Left kidney (tissue), 2 donors: ENCODE results near the gene CLCA1. TPM values are rescaled to one million over a fixed set of nuclear protein-coding genes. Genes with fewer than 3 reads are reported as not detected.

Experiments used
- DNase-seq: peaks from one replicate; pipeline ENCODE4 v3.0.0-alpha.2; 2013
- polyA plus RNA-seq: library from polyadenylated mRNA; unstranded; fragments of 120-200 nt; gene quantifications from one replicate; pipeline ENCODE4 v1.2.1, GENCODE V29; 2013; ENCODE audit not compliant: insufficient read length

The CLCA1 gene
- polyA plus RNA-seq, 1 donor, result not detected

GRCh38 chr1:86503406-86504136 lies 34.8 kb downstream of the CLCA1 start:
- DNase-seq, result no peak

GRCh38 chr1:86504137-86504479 lies 35.4 kb downstream of the CLCA1 start:
- no peak for DNase-seq

GRCh38 chr1:86504895-86505563 lies 36.3 kb downstream of the CLCA1 start:
- no peak for DNase-seq

- no peak for DNase-seq
Observed at GRCh38 chr1:86505564-86505902, 36.8 kb downstream of the CLCA1 start.

- DNase-seq, result no peak
Observed at GRCh38 chr1:86507935-86508582, 39.3 kb downstream of the CLCA1 start.

GRCh38 chr1:86508583-86508969 lies 39.8 kb downstream of the CLCA1 start:
- no peak for DNase-seq

GRCh38 chr1:86515597-86515996 lies 46.9 kb downstream of the CLCA1 start:
- DNase-seq, result no peak

GRCh38 chr1:86516335-86516734 lies 47.6 kb downstream of the CLCA1 start:
- DNase-seq, result no peak

- DNase-seq, result no peak
Observed at GRCh38 chr1:86517336-86517735, 48.6 kb downstream of the CLCA1 start.

- DNase-seq, result no peak
Observed at GRCh38 chr1:86520789-86521521, 52.2 kb downstream of the CLCA1 start.

GRCh38 chr1:86521522-86521891 lies 52.8 kb downstream of the CLCA1 start:
- DNase-seq, result no peak

GRCh38 chr1:86522240-86522639 lies 53.5 kb downstream of the CLCA1 start:
- DNase-seq, result no peak

- no peak for DNase-seq
Observed at GRCh38 chr1:86523670-86524354, 55.1 kb downstream of the CLCA1 start.

- DNase-seq, result no peak
Observed at GRCh38 chr1:86527306-86527705, 58.6 kb downstream of the CLCA1 start.

- no peak for DNase-seq
Observed at GRCh38 chr1:86530211-86530845, 61.6 kb downstream of the CLCA1 start.

GRCh38 chr1:86537928-86538695 lies 69.4 kb downstream of the CLCA1 start:
- DNase-seq, result no peak

GRCh38 chr1:86538775-86539174 lies 70.0 kb downstream of the CLCA1 start:
- DNase-seq, result no peak

- no peak for DNase-seq
Observed at GRCh38 chr1:86541859-86542258, 73.1 kb downstream of the CLCA1 start.

GRCh38 chr1:86542631-86543030 lies 73.9 kb downstream of the CLCA1 start:
- DNase-seq, result no peak

- DNase-seq, result no peak
Observed at GRCh38 chr1:86546787-86547221, 78.1 kb downstream of the CLCA1 start, which contains the start of gene CLCA4. Gene CLCA4, plus strand, starts transcription at chr1:86547078. Its CDS starts 42 bp downstream, at chr1:86547120.

- DNase-seq, result no peak
Observed at GRCh38 chr1:86548839-86549238, 80.1 kb downstream of the CLCA1 start.
